Measurements from ENCODE around the gene FAM228B. TPM values are rescaled to one million over a fixed set of nuclear protein-coding genes. Genes with fewer than 3 reads are reported as not detected.
A peak's percentile ranks its signal among the peaks of the same experiment; 100 is the strongest.

The FAM228B gene
- total RNA-seq, 4 donors from 2014 or later: 22.6 to 41.4 (median 33.8) TPM

DNA sequence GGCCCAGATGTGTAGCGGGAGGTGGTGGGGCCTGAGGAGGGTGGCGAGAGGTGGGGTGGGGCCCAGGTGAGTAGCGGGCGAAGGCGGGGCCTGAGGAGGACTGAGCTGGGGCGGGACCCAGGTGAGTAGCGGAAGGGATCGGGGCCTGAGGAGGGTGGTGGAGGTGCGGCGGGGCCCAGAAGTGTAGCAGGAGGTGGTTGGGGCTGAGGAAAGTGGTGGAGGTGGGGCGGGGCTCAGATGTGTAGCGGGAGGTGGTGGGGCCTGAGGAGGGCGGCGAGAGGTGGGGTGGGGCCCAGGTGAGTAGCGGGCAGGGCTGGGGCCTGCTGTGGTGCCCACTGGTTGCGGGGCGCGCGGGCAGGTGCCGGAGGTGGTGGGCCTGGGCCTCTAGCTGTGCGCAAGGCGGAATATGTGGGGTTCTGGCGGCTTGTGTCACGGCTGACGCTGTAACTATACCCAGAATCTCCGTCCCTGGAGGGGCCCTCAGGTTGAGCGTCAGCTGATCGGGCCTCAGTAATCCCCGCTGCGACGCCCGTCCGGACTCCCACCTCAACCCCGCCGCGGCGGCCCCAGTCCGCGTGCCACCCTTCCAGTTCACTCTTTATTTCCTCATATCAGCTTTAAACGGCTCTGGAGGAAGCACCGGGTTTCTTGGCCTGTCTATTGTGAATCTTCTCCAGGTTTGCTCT, 46.3 kb upstream of the FAM228B start:
- TF ChIP-seq, protein P1, sequence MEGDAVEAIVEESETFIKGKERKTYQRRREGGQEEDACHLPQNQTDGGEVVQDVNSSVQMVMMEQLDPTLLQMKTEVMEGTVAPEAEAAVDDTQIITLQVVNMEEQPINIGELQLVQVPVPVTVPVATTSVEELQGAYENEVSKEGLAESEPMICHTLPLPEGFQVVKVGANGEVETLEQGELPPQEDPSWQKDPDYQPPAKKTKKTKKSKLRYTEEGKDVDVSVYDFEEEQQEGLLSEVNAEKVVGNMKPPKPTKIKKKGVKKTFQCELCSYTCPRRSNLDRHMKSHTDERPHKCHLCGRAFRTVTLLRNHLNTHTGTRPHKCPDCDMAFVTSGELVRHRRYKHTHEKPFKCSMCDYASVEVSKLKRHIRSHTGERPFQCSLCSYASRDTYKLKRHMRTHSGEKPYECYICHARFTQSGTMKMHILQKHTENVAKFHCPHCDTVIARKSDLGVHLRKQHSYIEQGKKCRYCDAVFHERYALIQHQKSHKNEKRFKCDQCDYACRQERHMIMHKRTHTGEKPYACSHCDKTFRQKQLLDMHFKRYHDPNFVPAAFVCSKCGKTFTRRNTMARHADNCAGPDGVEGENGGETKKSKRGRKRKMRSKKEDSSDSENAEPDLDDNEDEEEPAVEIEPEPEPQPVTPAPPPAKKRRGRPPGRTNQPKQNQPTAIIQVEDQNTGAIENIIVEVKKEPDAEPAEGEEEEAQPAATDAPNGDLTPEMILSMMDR (IDR thresholded peaks at IDR 0.05): no peak
- TF ChIP-seq EP300 (IDR thresholded peaks at IDR 0.05): no peak
- no peak for TF ChIP-seq POLR2AphosphoS5 (IDR thresholded peaks at IDR 0.05)
- no peak for TF ChIP-seq POLR2A (IDR thresholded peaks at IDR 0.05; ENCODE audit: low read depth)
- intact Hi-C loops (cut with DNase I): loop anchor here (5.0 kb wide), 1 partner anchor 150 kb away; the partner anchor contains the start of gene ATAD2B
- H3K27ac ChIP-seq (replicated peaks in 1 of 4): peak overlapping the region; percentile 88 to 96 (median 92)
- 4% methylated on average over 37 of the region's 41 CpGs for WGBS
- no peaks in the 10 kb centered on the region for H3K9me3 ChIP-seq
- H3K4me1 ChIP-seq: peaks cover 19 to 39% (median 25%) of the 10 kb centered on the region in 4 donors
- peak overlapping the region; percentile 70 to 91 (median 74) for H3K4me3 ChIP-seq
- H3K27me3 ChIP-seq: no peaks in the 10 kb centered on the region
- peaks cover 0 to 56% (median 32%) of the 10 kb centered on the region in 4 donors for H3K36me3 ChIP-seq
- DNase-seq (ENCODE audit: extremely low spot score): no peak

DNA sequence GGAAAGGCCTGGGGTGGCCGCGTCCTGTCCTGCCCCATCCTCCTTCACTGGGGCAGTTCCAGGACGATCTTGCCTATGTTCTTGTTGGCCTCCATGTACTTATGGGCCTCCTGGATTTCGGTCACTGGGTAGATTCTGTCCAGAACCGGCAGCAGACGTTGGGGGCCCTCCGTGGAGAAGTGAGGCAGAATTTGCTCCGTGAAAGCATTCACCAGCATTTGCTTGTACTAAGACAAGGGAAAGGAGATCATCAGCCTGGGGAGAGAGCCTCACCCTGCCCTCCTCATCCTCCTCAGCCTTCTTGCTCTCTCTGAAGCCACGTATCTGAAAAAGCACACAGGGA, 45.8 kb upstream of the FAM228B start:
- intact Hi-C loops (cut with DNase I): loop anchor here (5.0 kb wide), 1 partner anchor 150 kb away; the partner anchor contains the start of gene ATAD2B

GRCh38 chr2:24077879-24078278, 45.4 kb upstream of the FAM228B start:
- WGBS: 77% methylated on average over 2 of the region's 2 CpGs
- peak overlapping the region; percentile 70 to 91 (median 74) for H3K4me3 ChIP-seq
- H3K27me3 ChIP-seq: no peaks in the 10 kb centered on the region
- H3K27ac ChIP-seq (replicated peaks in 1 of 4): peak overlapping the region; percentile 88 to 96 (median 92)
- no peak for DNase-seq (ENCODE audit: extremely low spot score)
- H3K4me1 ChIP-seq: peaks cover 19 to 33% (median 25%) of the 10 kb centered on the region in 4 donors
- intact Hi-C loops (cut with DNase I): loop anchor here (5.0 kb wide), 1 partner anchor 151 kb away; the partner anchor contains the start of gene ATAD2B
- H3K36me3 ChIP-seq: peaks cover 0 to 56% (median 32%) of the 10 kb centered on the region in 4 donors
- no peaks in the 10 kb centered on the region for H3K9me3 ChIP-seq
- TF ChIP-seq POLR2AphosphoS5 (IDR thresholded peaks at IDR 0.05) (no peak), POLR2A (IDR thresholded peaks at IDR 0.05; ENCODE audit: low read depth) (no peak), EP300 (IDR thresholded peaks at IDR 0.05) (no peak)
- TF ChIP-seq, protein P1 (IDR thresholded peaks at IDR 0.05): no peak

More for the DNA sequence above, 45.8 kb upstream of the FAM228B start:
- no peaks in the 10 kb centered on the region for H3K9me3 ChIP-seq
- H3K27ac ChIP-seq (replicated peaks in 1 of 4): peak overlapping the region; percentile 88 to 96 (median 92)
- TF ChIP-seq POLR2AphosphoS5 (IDR thresholded peaks at IDR 0.05): no peak
- no peak for TF ChIP-seq EP300 (IDR thresholded peaks at IDR 0.05)
- TF ChIP-seq, protein P1 (IDR thresholded peaks at IDR 0.05): no peak
- no peak for TF ChIP-seq POLR2A (IDR thresholded peaks at IDR 0.05; ENCODE audit: low read depth)
- peak overlapping the region; percentile 70 to 91 (median 74) for H3K4me3 ChIP-seq
- DNase-seq (ENCODE audit: extremely low spot score): no peak
- peaks cover 0 to 56% (median 32%) of the 10 kb centered on the region in 4 donors for H3K36me3 ChIP-seq
- H3K4me1 ChIP-seq: peaks cover 19 to 35% (median 25%) of the 10 kb centered on the region in 4 donors
- WGBS: 6% methylated on average over 9 of the region's 9 CpGs
- no peaks in the 10 kb centered on the region for H3K27me3 ChIP-seq

DNA sequence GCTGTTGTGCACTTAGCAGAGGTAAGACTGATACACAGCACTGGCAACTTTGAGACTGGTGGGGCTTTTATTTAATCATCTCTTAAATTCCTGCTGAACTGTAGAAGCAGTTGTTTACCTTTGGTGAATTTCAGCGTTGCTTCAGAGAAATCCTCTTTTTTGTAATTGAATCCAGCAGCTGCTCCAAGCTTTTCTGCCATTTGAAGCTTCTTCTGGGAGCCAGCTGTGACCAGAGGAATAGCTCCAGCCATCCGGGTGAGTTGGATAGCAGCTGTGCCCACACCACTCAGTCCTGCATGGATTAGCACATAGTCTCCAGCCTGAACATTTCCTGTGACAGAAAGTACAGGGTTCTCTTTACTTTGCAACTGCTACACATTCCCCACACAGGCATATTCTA, 42.6 kb upstream of the FAM228B start:
- Histone ChIP-seq H3K4me1 (peaks cover 16 to 37% (median 33%) of the 10 kb centered on the region in 4 donors), H3K27ac (replicated peaks in 1 of 4) (no peak overlapping the region), H3K9me3 (no peaks in the 10 kb centered on the region), H3K4me3 (no peak overlapping the region), H3K36me3 (peaks cover 0 to 42% (median 23%) of the 10 kb centered on the region in 4 donors), H3K27me3 (no peaks in the 10 kb centered on the region)
- TF ChIP-seq POLR2AphosphoS5 (IDR thresholded peaks at IDR 0.05) (no peak), EP300 (IDR thresholded peaks at IDR 0.05) (no peak), POLR2A (IDR thresholded peaks at IDR 0.05; ENCODE audit: low read depth) (no peak)
- TF ChIP-seq, protein P1 (IDR thresholded peaks at IDR 0.05): no peak
- intact Hi-C loops (cut with DNase I): loop anchor here (5.0 kb wide), 2 partner anchors 33 to 253 kb away; partner anchors contain the start of genes FKBP1B and WDCP
- DNase-seq (ENCODE audit: extremely low spot score): no peak
- WGBS: 52% methylated on average over 2 of the region's 2 CpGs
